Testis (tissue), 3 donors: ENCODE measurements around the gene THY1. TPM values are rescaled to one million over a fixed set of nuclear protein-coding genes. Genes with fewer than 3 reads are reported as not detected.

Source experiments
- DNase-seq: peaks from one replicate; pipeline ENCODE4 v3.0.0-alpha.2; 2019
- H3K27ac ChIP-seq, 2 donors: fragments of 200-600 bp; sonication (generic); one replicate each; pipeline ENCODE4 v1.5.1; 2019
- H3K27me3 ChIP-seq: fragments of 200-600 bp; sonication (generic); one replicate; pipeline ENCODE4 v1.5.1; 2019
- H3K36me3 ChIP-seq: fragments of 200-600 bp; sonication (generic); one replicate; pipeline ENCODE4 v1.5.1; 2017; ENCODE audit warnings: low read depth; ENCODE audit errors: missing control alignments
- H3K4me1 ChIP-seq: fragments of 200-600 bp; sonication (generic); one replicate; pipeline ENCODE4 v1.5.1; 2019
- H3K4me3 ChIP-seq, 2 donors: fragments of 200-600 bp; sonication (generic); one replicate each; pipeline ENCODE4 v1.5.1; 2017 to 2019
- H3K9me3 ChIP-seq: fragments of 200-600 bp; sonication (generic); one replicate; pipeline ENCODE4 v1.5.1; 2017
- CTCF ChIP-seq, 3 experiments: fragments of 450-650 bp in 2 of 3; fragments of 200-600 bp in 1 of 3; sonication (generic) in 1 of 3; IDR thresholded peaks; one replicate each; pipeline ENCODE4 v1.5.1; 2016 to 2019; ENCODE audit warnings: antibody characterized with exemption in 3 of 3, mild to moderate bottlenecking in 2 of 3, moderate library complexity in 1 of 3
- POLR2A ChIP-seq: fragments of 450-650 bp; IDR thresholded peaks from one replicate; pipeline ENCODE4 v1.6.1; 2017; ENCODE audit warnings: antibody characterized with exemption, mild to moderate bottlenecking, moderate library complexity
- WGBS, 2 donors: methylation state at CpG; one replicate each; pipeline ENCODE4 v1.1.5; 2018; 5-methylcytosine and 5-hydroxymethylcytosine counted together
- intact Hi-C: fragments of 100-400 bp; cut with DNase I; formaldehyde crosslinking; loops from one replicate; pipeline ENCODE4 v1.15.1; 2023; ENCODE audit warnings: low total_unique reads
- polyA plus RNA-seq: library from polyadenylated mRNA; stranded (reverse); fragments of 350-450 nt; fragmentation: Illumina TruSeq; extraction: RNeasy Lipid Tissue Mini Kit (QIAGEN cat#74804); gene quantifications from one replicate; pipeline ENCODE4 v1.2.3, GENCODE V29; 2014; ENCODE audit warnings: low read depth, low replicate concordance; ENCODE audit not compliant: insufficient read depth
- total RNA-seq, 2 donors: library from RNA; depleted of rRNA; stranded (reverse); fragments of >200 nt; gene quantifications; one replicate each; pipeline ENCODE4 v1.2.3, GENCODE V29; 2016

THY1 gene
- total and polyA plus RNA-seq, 3 donors from 2014 or later, result 5.9 to 132 (median 30.0) TPM

- no peak overlapping the region for H3K4me3 ChIP-seq
- H3K4me1 ChIP-seq, result peaks cover 5% of the 10 kb centered on the region
- no peaks in the 10 kb centered on the region for H3K36me3 ChIP-seq
- H3K9me3 ChIP-seq, result no peaks in the 10 kb centered on the region
- no peak for DNase-seq
- 83 to 90% methylated on average over 2 to 3 of the region's 3 CpGs for WGBS, 2 donors
- H3K27ac ChIP-seq, result no peak overlapping the region
- H3K27me3 ChIP-seq, result no peaks in the 10 kb centered on the region
- intact Hi-C loops, result no loop called here
- TF ChIP-seq CTCF (IDR thresholded peaks at IDR 0.05), result no peak
- TF ChIP-seq POLR2A, result no peak
These were observed 1.3 kb upstream of the THY1 start for GRCh38 chr11:119424276-119424675.

- no peak for DNase-seq
- WGBS, 2 donors, result 29 to 41% methylated on average over 13 to 14 of the region's 14 CpGs
- H3K9me3 ChIP-seq, result no peaks in the 10 kb centered on the region
- no peaks in the 10 kb centered on the region for H3K36me3 ChIP-seq
- no peak overlapping the region for H3K27ac ChIP-seq
- H3K4me3 ChIP-seq, result peak overlapping the region; percentile 55 to 62
- no peaks in the 10 kb centered on the region for H3K27me3 ChIP-seq
- intact Hi-C loops, result no loop called here
- H3K4me1 ChIP-seq, result peaks cover 5% of the 10 kb centered on the region
- TF ChIP-seq POLR2A (no peak), CTCF (IDR thresholded peaks at IDR 0.05) (no peak)
These were observed 710 bp upstream of the THY1 start for GRCh38 chr11:119423509-119424254.

- intact Hi-C loops, result no loop called here
- TF ChIP-seq CTCF (IDR thresholded peaks at IDR 0.05), result no peak
- H3K4me1 ChIP-seq, result peaks cover 5% of the 10 kb centered on the region
- H3K36me3 ChIP-seq, result no peaks in the 10 kb centered on the region
- 0 to 1% methylated on average over 22 to 49 of the region's 49 CpGs for WGBS, 2 donors
- no peaks in the 10 kb centered on the region for H3K9me3 ChIP-seq
- H3K27ac ChIP-seq, result peak overlapping the region in 1 of 2 donors; percentile 31
- DNase-seq, result peak; percentile 28
- peak overlapping the region; percentile 55 to 62 for H3K4me3 ChIP-seq
- H3K27me3 ChIP-seq, result no peaks in the 10 kb centered on the region
These were observed 797 bp downstream of the THY1 start for GRCh38 chr11:119421941-119422808.

GRCh38 chr11:119421351-119421750, 1.6 kb downstream of the THY1 start:
- Histone ChIP-seq H3K36me3 (no peaks in the 10 kb centered on the region), H3K4me1 (peaks cover 5% of the 10 kb centered on the region), H3K27ac (no peak overlapping the region), H3K4me3 (no peak overlapping the region), H3K27me3 (no peaks in the 10 kb centered on the region), H3K9me3 (no peaks in the 10 kb centered on the region)
- DNase-seq, result no peak
- WGBS, 2 donors, result 22 to 31% methylated on average over 8 of the region's 8 CpGs
- intact Hi-C loops, result no loop called here
- TF ChIP-seq POLR2A (no peak), CTCF (IDR thresholded peaks at IDR 0.05) (no peak)
